Hepatocyte (in vitro differentiated cells): ENCODE measurements around the gene PDCD4. TPM values are rescaled to one million over a fixed set of nuclear protein-coding genes. Genes with fewer than 3 reads are reported as not detected.

Experiments
- DNase-seq: peaks from one replicate; pipeline ENCODE4 v3.0.0-alpha.2; 2016; ENCODE audit warnings: low spot score
- H2AFZ ChIP-seq: fragments of 200-600 bp; sonication (generic); 2 replicates; pipeline ENCODE4 v1.6.0; 2016; ENCODE audit warnings: antibody characterized with exemption, mild to moderate bottlenecking
- H3K27ac ChIP-seq: fragments of 200-600 bp; sonication (generic); 2 replicates; pipeline ENCODE4 v1.5.1; 2016; ENCODE audit warnings: mild to moderate bottlenecking
- H3K27me3 ChIP-seq: fragments of 200-600 bp; sonication (generic); 2 replicates; pipeline ENCODE4 v1.6.1; 2016
- H3K36me3 ChIP-seq: fragments of 200-600 bp; sonication (generic); replicated peaks from 2 replicates; pipeline ENCODE4 v1.5.1; 2016; ENCODE audit warnings: low read depth; ENCODE audit not compliant: insufficient read depth
- H3K4me1 ChIP-seq: fragments of 200-600 bp; sonication (generic); 2 replicates; pipeline ENCODE4 v1.5.1; 2016; ENCODE audit warnings: mild to moderate bottlenecking, moderate library complexity; ENCODE audit not compliant: insufficient read depth
- H3K4me2 ChIP-seq: fragments of 200-600 bp; sonication (generic); 2 replicates; pipeline ENCODE4 v1.6.0; 2016
- H3K4me3 ChIP-seq: fragments of 200-600 bp; sonication (generic); 2 replicates; pipeline ENCODE4 v1.5.1; 2016; ENCODE audit warnings: mild to moderate bottlenecking
- H3K79me2 ChIP-seq: fragments of 200-600 bp; sonication (generic); 2 replicates; pipeline ENCODE4 v1.6.0; 2017; ENCODE audit warnings: mild to moderate bottlenecking
- H3K9me2 ChIP-seq: fragments of 200-600 bp; sonication (generic); replicated peaks from 2 replicates; pipeline ENCODE4 v1.6.0; 2017; ENCODE audit warnings: mild to moderate bottlenecking; ENCODE audit not compliant: insufficient read depth
- H3K9me3 ChIP-seq: fragments of 200-600 bp; sonication (generic); 2 replicates; pipeline ENCODE4 v1.5.1; 2016; ENCODE audit warnings: low read depth, mild to moderate bottlenecking
- H4K20me1 ChIP-seq: fragments of 200-600 bp; sonication (generic); 2 replicates; pipeline ENCODE4 v1.6.0; 2016; ENCODE audit warnings: mild to moderate bottlenecking; ENCODE audit not compliant: insufficient read depth, poor library complexity, severe bottlenecking
- CTCF ChIP-seq: fragments of 200-600 bp; sonication (generic); IDR thresholded peaks from 2 replicates; pipeline ENCODE4 v1.5.1; 2016; ENCODE audit warnings: antibody characterized with exemption, mild to moderate bottlenecking; ENCODE audit not compliant: poor library complexity
- EZH2 ChIP-seq: fragments of 200-600 bp; sonication (generic); IDR thresholded peaks from 2 replicates; pipeline ENCODE4 v1.6.1; 2016; ENCODE audit warnings: antibody characterized with exemption, mild to moderate bottlenecking, borderline replicate concordance
- EZH2phosphoT487 ChIP-seq: fragments of 200-600 bp; sonication (generic); IDR thresholded peaks from one replicate; pipeline ENCODE4 v1.6.1; 2018; ENCODE audit warnings: antibody characterized with exemption, mild to moderate bottlenecking, low read depth, moderate library complexity; ENCODE audit not compliant: unreplicated experiment, severe bottlenecking
- WGBS: methylation state at CpG from one replicate; pipeline ENCODE4 v1.1.6; 2016; ENCODE audit warnings: low lambda C conversion rate; ENCODE audit errors: missing lambda C conversion rate; 5-methylcytosine and 5-hydroxymethylcytosine counted together
- polyA plus RNA-seq: library from polyadenylated mRNA; unstranded; fragments of >200 nt; fragmentation: Nextera tagmentation; extraction: Ambion mirVana; gene quantifications from 2 replicates; pipeline ENCODE4 v1.2.1, GENCODE V29; 2016
- total RNA-seq: library from RNA; depleted of rRNA; stranded (reverse); fragments of >200 nt; gene quantifications from 2 replicates; pipeline ENCODE4 v1.2.3, GENCODE V29; 2014

The PDCD4 gene
- total and polyA plus RNA-seq, 2 experiments from 2014 or later: 315 to 791 TPM

GRCh38 chr10:110939419-110939818, 67.7 kb downstream of the PDCD4 start:
- Histone ChIP-seq H4K20me1 (peaks cover 49% of the 10 kb centered on the region), H3K27ac (no peak overlapping the region), H3K9me3 (no peaks in the 10 kb centered on the region), H3K4me3 (no peak overlapping the region), H3K79me2 (peaks cover 100% of the 10 kb centered on the region), H3K4me1 (no peaks in the 10 kb centered on the region), H3K9me2 (no peaks in the 10 kb centered on the region), H3K36me3 (no peaks in the 10 kb centered on the region), H3K27me3 (no peaks in the 10 kb centered on the region), H3K4me2 (no peak overlapping the region), H2AFZ (no peak overlapping the region)
- DNase-seq: no peak
- WGBS: 96% methylated on average over 4 of the region's 4 CpGs
- TF ChIP-seq EZH2phosphoT487: no peak
- no peak for TF ChIP-seq CTCF
- TF ChIP-seq EZH2: no peak

- Histone ChIP-seq H3K27ac (no peak overlapping the region), H4K20me1 (peaks cover 23% of the 10 kb centered on the region), H3K36me3 (no peaks in the 10 kb centered on the region), H3K4me1 (no peaks in the 10 kb centered on the region), H2AFZ (no peak overlapping the region), H3K9me2 (no peaks in the 10 kb centered on the region), H3K9me3 (no peaks in the 10 kb centered on the region), H3K4me3 (no peak overlapping the region), H3K27me3 (no peaks in the 10 kb centered on the region), H3K79me2 (peaks cover 97% of the 10 kb centered on the region), H3K4me2 (no peak overlapping the region)
- no peak for DNase-seq
- 85% methylated on average over 5 of the region's 5 CpGs for WGBS
- TF ChIP-seq EZH2: no peak
- TF ChIP-seq EZH2phosphoT487: no peak
- TF ChIP-seq CTCF: no peak
These were observed 73.2 kb downstream of the PDCD4 start for GRCh38 chr10:110944792-110945396.

- TF ChIP-seq EZH2phosphoT487 (no peak), EZH2 (no peak), CTCF (no peak)
- no peak overlapping the region for H2AFZ ChIP-seq
- WGBS: 92% methylated on average over 1 of the region's 1 CpG
- no peaks in the 10 kb centered on the region for H3K4me1 ChIP-seq
- H3K27me3 ChIP-seq: no peaks in the 10 kb centered on the region
- no peak for DNase-seq
- H3K9me3 ChIP-seq: no peaks in the 10 kb centered on the region
- no peak overlapping the region for H3K4me3 ChIP-seq
- H3K27ac ChIP-seq: no peak overlapping the region
- peaks cover 97% of the 10 kb centered on the region for H3K79me2 ChIP-seq
- H3K9me2 ChIP-seq: no peaks in the 10 kb centered on the region
- H3K4me2 ChIP-seq: no peak overlapping the region
- H3K36me3 ChIP-seq: no peaks in the 10 kb centered on the region
- H4K20me1 ChIP-seq: peaks cover 23% of the 10 kb centered on the region
These were observed 74.8 kb downstream of the PDCD4 start for GRCh38 chr10:110946496-110946895.
